GM12891 (cell line): Measurements from ENCODE around the gene KEL.

Experiments used
- PAX5 ChIP-seq: IDR thresholded peaks from 2 replicates; pipeline ENCODE4 v1.6.1; 2011; ENCODE audit warnings: low read length, moderate library complexity, mild to moderate bottlenecking; ENCODE audit not compliant: insufficient read depth, severe bottlenecking
- POLR2A ChIP-seq: IDR thresholded peaks from 2 replicates; pipeline ENCODE4 v1.6.1; 2011; ENCODE audit warnings: low read depth, low read length, control low read depth
- POLR2AphosphoS5 ChIP-seq: IDR thresholded peaks from 2 replicates; pipeline ENCODE4 v1.6.1; 2011; ENCODE audit warnings: low read depth, low read length, control low read depth
- POU2F2 ChIP-seq: IDR thresholded peaks from 2 replicates; pipeline ENCODE4 v1.6.1; 2011; ENCODE audit warnings: low read depth, mild to moderate bottlenecking, control low read depth, low read length, moderate library complexity
- SPI1 ChIP-seq: IDR thresholded peaks from 2 replicates; pipeline ENCODE4 v1.6.1; 2011; ENCODE audit warnings: low read depth, low read length, control low read depth
- TAF1 ChIP-seq: IDR thresholded peaks from 2 replicates; pipeline ENCODE4 v1.6.1; 2011; ENCODE audit warnings: low read depth, low read length, control low read depth

DNA sequence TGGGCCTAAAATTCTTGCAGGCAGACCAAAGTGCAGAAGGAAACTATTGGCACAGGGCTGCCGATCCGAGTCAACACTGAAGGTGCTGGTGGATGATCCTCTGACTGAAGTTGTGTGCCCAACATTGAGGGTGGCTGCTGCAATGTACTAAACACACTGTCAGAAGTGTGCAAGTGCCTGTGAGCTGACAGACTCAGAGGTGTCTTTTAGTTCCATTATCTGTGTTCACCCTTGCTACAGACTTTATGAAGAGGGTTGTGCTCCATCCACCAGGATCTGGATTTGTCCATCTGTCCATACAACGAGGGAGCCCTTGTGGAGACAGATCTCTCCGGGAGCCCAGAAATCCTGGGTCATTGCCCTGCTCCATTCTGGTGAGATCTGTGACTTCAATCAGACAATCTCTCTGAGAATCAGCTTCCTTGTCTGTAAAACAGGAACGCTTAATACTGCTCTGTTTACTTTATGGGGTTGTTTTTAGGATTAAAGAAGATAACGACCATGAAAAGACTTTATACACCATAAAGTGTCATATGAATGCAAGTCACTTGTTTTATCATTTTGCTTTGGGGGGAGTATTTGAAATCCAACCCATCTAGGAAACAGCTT is 67.1 kb downstream of the KEL start:
- TF ChIP-seq POLR2A (no peak), TAF1 (no peak), POLR2AphosphoS5 (no peak), PAX5 (no peak), SPI1 (no peak), POU2F2 (no peak)
